Stimulated activated CD4-positive, alpha-beta T cell treated with anti-CD3 and anti-CD28 coated beads, Interleukin-12 subunit alpha, Interleukin-12 subunit beta, amount 100 ng/mL, for 24 hours (primary cell): Measurements from ENCODE around the gene PPIF.

Experiments used
- DNase-seq, 2 experiments: peaks; one replicate each; pipeline ENCODE4 v3.0.0-alpha.2; 2020; ENCODE audit warnings: low read depth in 2 of 2

PPIF gene

GRCh38 chr10:79401015-79401921, 54.0 kb downstream of the PPIF start:
- no peak for DNase-seq

- no peak for DNase-seq
Observed at GRCh38 chr10:79402625-79402946, 55.3 kb downstream of the PPIF start.

- no peak for DNase-seq
Observed at GRCh38 chr10:79402951-79403350, 55.7 kb downstream of the PPIF start.

- DNase-seq, result no peak
Observed at GRCh38 chr10:79403441-79404230, 56.4 kb downstream of the PPIF start.

DNA sequence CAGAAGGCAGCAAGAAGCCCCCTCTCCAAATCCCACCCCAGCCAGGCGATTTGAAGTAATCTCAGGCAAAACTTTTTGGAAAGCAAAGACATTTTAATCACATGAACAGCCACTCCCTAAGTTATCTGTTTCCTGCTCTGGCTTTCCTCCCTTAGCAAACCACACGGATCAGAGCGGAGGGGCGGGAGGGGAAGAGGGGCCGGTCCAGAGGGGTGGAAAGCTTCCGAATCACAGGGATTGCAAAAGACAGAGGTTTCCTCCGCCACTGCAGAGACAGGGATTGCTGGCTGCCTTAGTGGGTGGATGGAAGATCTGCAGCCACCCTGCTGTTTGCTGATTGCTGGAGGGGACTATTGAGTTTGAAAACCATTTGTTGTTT, 57.0 kb downstream of the PPIF start:
- DNase-seq, result no peak

DNA sequence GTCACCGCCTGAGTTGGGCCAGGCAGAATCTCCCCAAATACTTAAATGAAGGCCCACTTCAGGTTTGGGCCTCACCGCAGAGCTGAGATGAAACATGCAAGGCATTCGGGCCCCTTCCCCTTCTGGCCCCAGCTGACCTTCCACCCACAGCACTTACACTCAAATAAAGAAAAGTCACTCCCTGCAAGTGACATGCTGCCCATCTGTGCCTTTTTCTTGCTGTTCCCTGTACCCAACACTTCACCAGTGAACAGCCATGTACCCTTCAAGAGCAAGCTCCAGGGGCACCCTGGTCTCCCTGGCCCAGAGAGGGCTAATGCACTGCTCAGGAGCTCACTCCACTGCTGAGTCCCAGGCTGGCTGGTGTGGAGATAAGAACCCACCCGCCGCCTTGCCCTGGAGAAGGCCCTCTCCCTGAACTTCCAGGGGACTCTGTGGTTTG, 57.4 kb downstream of the PPIF start:
- DNase-seq, result no peak
